ENCODE results near the gene C2orf69. TPM values are rescaled to one million over a fixed set of nuclear protein-coding genes. Genes with fewer than 3 reads are reported as not detected.
"Not testable (repeated sequence)": the region's sequence is repeated elsewhere in the genome, so short reads cannot be mapped to it uniquely, and the experiment has no call there.

C2orf69 gene
- total and polyA plus RNA-seq, 8 donors = 3.5 to 8.3 (median 7.0) TPM

- FAIRE-seq = no peak
- no peaks in the 10 kb centered on the region for H3K36me3 ChIP-seq
- intact Hi-C loops (cut with DNase I) = no loop called here
- peak overlapping the region; percentile 85 to 95 (median 92) for H3K27ac ChIP-seq
- no peak for TF ChIP-seq CTCF (IDR thresholded peaks at IDR 0.05)
- H3K4me3 ChIP-seq = peak overlapping the region; percentile 36 to 84 (median 64)
- peaks cover 0 to 19% (median 5%) of the 10 kb centered on the region in 3 donors for H3K4me1 ChIP-seq
- H3K27me3 ChIP-seq = no peaks in the 10 kb centered on the region
- WGBS, 2 donors = 0 to 1% methylated on average over 13 of the region's 13 CpGs
- DNase-seq = no peak
- ATAC-seq = no peak
- no peaks in the 10 kb centered on the region for H3K9me3 ChIP-seq
These were observed 726 bp downstream of the C2orf69 start for GRCh38 chr2:199911877-199912161.

GRCh38 chr2:199912553-199913114 lies 1.5 kb downstream of the C2orf69 start:
- H3K9me3 ChIP-seq; intact Hi-C loops (cut with DNase I); FAIRE-seq; DNase-seq; H3K36me3 ChIP-seq; ATAC-seq; H3K27me3 ChIP-seq: not testable (repeated sequence)
- Histone ChIP-seq H3K4me3 (peak overlapping the region in 2 of 4 donors; percentile 56 to 84), H3K27ac (peak overlapping the region in 1 of 4 donors; percentile 95), H3K4me1 (peaks cover 0 to 19% (median 5%) of the 10 kb centered on the region in 3 donors)
- 86 to 92% methylated on average over 12 of the region's 12 CpGs for WGBS, 2 donors

- no peak for FAIRE-seq
- ATAC-seq = no peak
- Histone ChIP-seq H3K4me1 (peaks cover 0 to 19% (median 5%) of the 10 kb centered on the region in 3 donors), H3K9me3 (no peaks in the 10 kb centered on the region), H3K4me3 (no peak overlapping the region), H3K36me3 (no peaks in the 10 kb centered on the region), H3K27me3 (no peaks in the 10 kb centered on the region), H3K27ac (no peak overlapping the region)
- 51 to 55% methylated on average over 2 of the region's 2 CpGs for WGBS, 2 donors
- no peak for TF ChIP-seq CTCF (IDR thresholded peaks at IDR 0.05)
- no peak for DNase-seq
- intact Hi-C loops (cut with DNase I) = no loop called here
These were observed 3.4 kb downstream of the C2orf69 start for GRCh38 chr2:199914372-199914958.

GRCh38 chr2:199916980-199917379 lies 5.9 kb downstream of the C2orf69 start:
- H3K27me3 ChIP-seq = no peaks in the 10 kb centered on the region
- TF ChIP-seq CTCF (IDR thresholded peaks at IDR 0.05) = no peak
- ATAC-seq (no peak), DNase-seq (no peak), FAIRE-seq (no peak)
- H3K4me3 ChIP-seq = no peak overlapping the region
- H3K36me3 ChIP-seq = no peaks in the 10 kb centered on the region
- intact Hi-C loops (cut with DNase I) = no loop called here
- 84 to 97% methylated on average over 4 of the region's 4 CpGs for WGBS, 2 donors
- peaks cover 0 to 19% (median 5%) of the 10 kb centered on the region in 3 donors for H3K4me1 ChIP-seq
- H3K9me3 ChIP-seq = no peaks in the 10 kb centered on the region
- no peak overlapping the region for H3K27ac ChIP-seq

GRCh38 chr2:199922856-199923255 lies 11.8 kb downstream of the C2orf69 start:
- ATAC-seq (peak in 1 of 4 donors; percentile 47), FAIRE-seq (no peak), DNase-seq (no peak)
- H3K9me3 ChIP-seq = no peaks in the 10 kb centered on the region
- no peak overlapping the region for H3K4me3 ChIP-seq
- H3K4me1 ChIP-seq = no peaks in the 10 kb centered on the region
- H3K27ac ChIP-seq = no peak overlapping the region
- 77 to 78% methylated on average over 5 of the region's 5 CpGs for WGBS, 2 donors
- intact Hi-C loops (cut with DNase I) = no loop called here
- H3K36me3 ChIP-seq = no peaks in the 10 kb centered on the region
- no peaks in the 10 kb centered on the region for H3K27me3 ChIP-seq
- TF ChIP-seq CTCF (IDR thresholded peaks at IDR 0.05) = no peak
